Measurements from ENCODE around the gene FOXK1. TPM values are rescaled to one million over a fixed set of nuclear protein-coding genes. Genes with fewer than 3 reads are reported as not detected.

Gene FOXK1
- total and polyA plus RNA-seq, 2 of the 13 experiments (the other 11 are each of a cell fraction or from before 2014, with no cell fraction given): 4.6 to 8.8 TPM

- TF ChIP-seq ZNF280D (CRISPR knock-in tag; IDR thresholded peaks at IDR 0.05) (no peak), ZNF878 (CRISPR knock-in tag; IDR thresholded peaks at IDR 0.05) (peak; percentile 29; the same call in 1 of the 2 replicates), HNRNPH1 (optimal IDR thresholded peaks at IDR 0.05; ENCODE audit: low read depth, low read length) (no peak), ZNF546 (CRISPR knock-in tag; conservative IDR thresholded peaks at IDR 0.05) (no peak), KLF13 (CRISPR knock-in tag; IDR thresholded peaks at IDR 0.05) (no peak), FLYWCH1 (CRISPR knock-in tag; IDR thresholded peaks at IDR 0.05) (no peak), ATF5 (CRISPR knock-in tag; IDR thresholded peaks at IDR 0.05; ENCODE audit: low read depth) (no peak), ZNF766 (CRISPR knock-in tag; IDR thresholded peaks at IDR 0.05; ENCODE audit: borderline replicate concordance) (no peak), ZFP91 (CRISPR knock-in tag; IDR thresholded peaks at IDR 0.05; ENCODE audit: borderline replicate concordance) (0 out of 2 replicates have a peak, but pooled peaks have one; percentile 50), ZNF17 (CRISPR knock-in tag; IDR thresholded peaks at IDR 0.05) (no peak), CERS6 (CRISPR knock-in tag; IDR thresholded peaks at IDR 0.05) (no peak), TAF15 (IDR thresholded peaks at IDR 0.05; ENCODE audit: low read depth, low read length, poor library complexity, severe bottlenecking) (no peak), ZNF572 (CRISPR knock-in tag; IDR thresholded peaks at IDR 0.05) (no peak), TBX3 (IDR thresholded peaks at IDR 0.05; ENCODE audit: borderline replicate concordance) (no peak), SNRNP70 (IDR thresholded peaks at IDR 0.05; ENCODE audit: low read depth, low read length) (no peak), GABPA (IDR thresholded peaks at IDR 0.05; ENCODE audit: low read depth, low read length) (no peak), GABPA (CRISPR knock-in tag; IDR thresholded peaks at IDR 0.05; ENCODE audit: low read depth) (peak; percentile 70)
- TF ChIP-seq, protein P1, sequence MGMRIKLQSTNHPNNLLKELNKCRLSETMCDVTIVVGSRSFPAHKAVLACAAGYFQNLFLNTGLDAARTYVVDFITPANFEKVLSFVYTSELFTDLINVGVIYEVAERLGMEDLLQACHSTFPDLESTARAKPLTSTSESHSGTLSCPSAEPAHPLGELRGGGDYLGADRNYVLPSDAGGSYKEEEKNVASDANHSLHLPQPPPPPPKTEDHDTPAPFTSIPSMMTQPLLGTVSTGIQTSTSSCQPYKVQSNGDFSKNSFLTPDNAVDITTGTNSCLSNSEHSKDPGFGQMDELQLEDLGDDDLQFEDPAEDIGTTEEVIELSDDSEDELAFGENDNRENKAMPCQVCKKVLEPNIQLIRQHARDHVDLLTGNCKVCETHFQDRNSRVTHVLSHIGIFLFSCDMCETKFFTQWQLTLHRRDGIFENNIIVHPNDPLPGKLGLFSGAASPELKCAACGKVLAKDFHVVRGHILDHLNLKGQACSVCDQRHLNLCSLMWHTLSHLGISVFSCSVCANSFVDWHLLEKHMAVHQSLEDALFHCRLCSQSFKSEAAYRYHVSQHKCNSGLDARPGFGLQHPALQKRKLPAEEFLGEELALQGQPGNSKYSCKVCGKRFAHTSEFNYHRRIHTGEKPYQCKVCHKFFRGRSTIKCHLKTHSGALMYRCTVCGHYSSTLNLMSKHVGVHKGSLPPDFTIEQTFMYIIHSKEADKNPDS (CRISPR knock-in tag; IDR thresholded peaks at IDR 0.05): no peak
Measured at GRCh38 chr7:4744391-4745264, 62.5 kb downstream of the FOXK1 start (continued).

Data from HepG2 (cell line).